H9 (cell line): ENCODE data around the gene HYAL2. TPM values are rescaled to one million over a fixed set of nuclear protein-coding genes. Genes with fewer than 3 reads are reported as not detected.

ENCODE experiments used
- DNase-seq: peaks from one replicate; pipeline ENCODE4 v3.0.0-alpha.2; 2017
- H2AFZ ChIP-seq: one replicate; pipeline ENCODE4 v1.6.1; 2013; ENCODE audit warnings: mild to moderate bottlenecking, low read length, control low read depth, moderate library complexity
- H2AK5ac ChIP-seq: 2 replicates; pipeline ENCODE4 v1.6.1; 2013; ENCODE audit warnings: low read length, control low read depth, mixed read lengths; ENCODE audit not compliant: insufficient read length
- H2BK120ac ChIP-seq: one replicate; pipeline ENCODE4 v1.6.1; 2013; ENCODE audit warnings: low read depth, mild to moderate bottlenecking, low read length, control low read depth, inconsistent platforms; ENCODE audit not compliant: poor library complexity, severe bottlenecking
- H2BK12ac ChIP-seq: 2 replicates; pipeline ENCODE4 v1.6.1; 2013; ENCODE audit warnings: low read length, control low read depth, mixed read lengths, low read depth; ENCODE audit not compliant: insufficient read length
- H2BK15ac ChIP-seq: 2 replicates; pipeline ENCODE4 v1.6.1; 2013; ENCODE audit warnings: low read depth, low read length, control low read depth
- H2BK20ac ChIP-seq: one replicate; pipeline ENCODE4 v1.6.1; 2013; ENCODE audit warnings: low read depth, mild to moderate bottlenecking, low read length, control low read depth, inconsistent platforms; ENCODE audit not compliant: poor library complexity, severe bottlenecking
- H2BK5ac ChIP-seq: 2 replicates; pipeline ENCODE4 v1.6.1; 2013; ENCODE audit warnings: low read length, control low read depth, mixed read lengths; ENCODE audit not compliant: insufficient read length
- H3K14ac ChIP-seq: 2 replicates; pipeline ENCODE4 v1.6.1; 2013; ENCODE audit warnings: low read length, control low read depth; ENCODE audit not compliant: insufficient read depth
- H3K18ac ChIP-seq: 2 replicates; pipeline ENCODE4 v1.6.1; 2013; ENCODE audit warnings: low read depth, mild to moderate bottlenecking, mixed read lengths, low read length, control low read depth; ENCODE audit not compliant: insufficient read length
- H3K23ac ChIP-seq: 2 replicates; pipeline ENCODE4 v1.6.1; 2013; ENCODE audit warnings: low read length, control low read depth, mixed read lengths, low read depth; ENCODE audit not compliant: insufficient read length
- H3K23me2 ChIP-seq: 2 replicates; pipeline ENCODE4 v1.6.1; 2013; ENCODE audit warnings: low read depth, mild to moderate bottlenecking, mixed read lengths, low read length, control low read depth; ENCODE audit not compliant: insufficient read length, poor library complexity, severe bottlenecking
- H3K27ac ChIP-seq: 2 replicates; pipeline ENCODE4 v1.5.1; 2013; ENCODE audit warnings: low read length, control low read depth, mixed read lengths, low read depth; ENCODE audit not compliant: insufficient read length
- H3K27me3 ChIP-seq: 2 replicates; pipeline ENCODE4 v1.6.1; 2013; ENCODE audit warnings: low read length, control low read depth, inconsistent platforms; ENCODE audit not compliant: insufficient read depth
- H3K4ac ChIP-seq: 2 replicates; pipeline ENCODE4 v1.6.1; 2013; ENCODE audit warnings: low read depth, mild to moderate bottlenecking, control low read depth, inconsistent platforms, low read length, moderate library complexity
- H3K4me1 ChIP-seq: 2 replicates; pipeline ENCODE4 v1.6.1; 2013; ENCODE audit warnings: low read length, control low read depth, inconsistent platforms; ENCODE audit not compliant: insufficient read depth
- H3K4me2 ChIP-seq: 2 replicates; pipeline ENCODE4 v1.6.1; 2013; ENCODE audit warnings: low read length, control low read depth, mixed read lengths; ENCODE audit not compliant: insufficient read length, insufficient read depth
- H3K56ac ChIP-seq: 2 replicates; pipeline ENCODE4 v1.6.1; 2013; ENCODE audit warnings: low read depth, mild to moderate bottlenecking, mixed read lengths, low read length, control low read depth; ENCODE audit not compliant: insufficient read length
- H3K79me1 ChIP-seq: 2 replicates; pipeline ENCODE4 v1.6.1; 2013; ENCODE audit warnings: low read depth, mild to moderate bottlenecking, moderate library complexity, low read length, control low read depth, inconsistent platforms; ENCODE audit not compliant: insufficient read depth, poor library complexity, severe bottlenecking
- H3K79me2 ChIP-seq: 2 replicates; pipeline ENCODE4 v1.6.1; 2013; ENCODE audit warnings: low read length, control low read depth, inconsistent platforms; ENCODE audit not compliant: insufficient read depth
- H3K9ac ChIP-seq: 2 replicates; pipeline ENCODE4 v1.6.1; 2013; ENCODE audit warnings: low read length, control low read depth, mixed read lengths; ENCODE audit not compliant: insufficient read length; ENCODE audit errors: extremely low read depth
- H3K9me3 ChIP-seq: one replicate; pipeline ENCODE4 v1.6.1; 2013; ENCODE audit warnings: low read depth, low read length, inconsistent platforms; ENCODE audit not compliant: control insufficient read depth
- H3T11ph ChIP-seq: one replicate; pipeline ENCODE4 v1.6.1; 2013; ENCODE audit warnings: mild to moderate bottlenecking, low read length, control low read depth, inconsistent platforms
- H4K20me1 ChIP-seq: one replicate; pipeline ENCODE4 v1.6.1; 2013; ENCODE audit not compliant: control insufficient read depth, insufficient read length, insufficient read depth
- H4K5ac ChIP-seq: 2 replicates; pipeline ENCODE4 v1.6.1; 2013; ENCODE audit warnings: low read depth, mild to moderate bottlenecking, mixed read lengths, low read length, control low read depth; ENCODE audit not compliant: insufficient read length
- H4K8ac ChIP-seq: replicated peaks from 2 replicates; pipeline ENCODE4 v1.6.1; 2013; ENCODE audit warnings: low read length, control low read depth, mixed read lengths, low read depth; ENCODE audit not compliant: insufficient read length
- H4K91ac ChIP-seq: 2 replicates; pipeline ENCODE4 v1.6.1; 2013; ENCODE audit warnings: low read depth, mild to moderate bottlenecking, moderate library complexity, mixed read lengths, low read length, control low read depth; ENCODE audit not compliant: insufficient read length
- H3K27ac Mint-ChIP-seq, 3 experiments: 2 replicates in 2 of 3; 3 replicates in 1 of 3; pipeline ENCODE4 v1.8.0; 2020 to 2021; ENCODE audit warnings: mixed read lengths in 3 of 3, mild to moderate bottlenecking in 1 of 3, moderate library complexity in 1 of 3
- H3K27me3 Mint-ChIP-seq: 2 replicates; pipeline ENCODE4 v1.8.0; 2021; ENCODE audit warnings: low read depth, mild to moderate bottlenecking, moderate library complexity, mixed read lengths
- H3K36me3 Mint-ChIP-seq, 3 experiments: 2 replicates in 2 of 3; 3 replicates in 1 of 3; pipeline ENCODE4 v1.8.0; 2020 to 2021; ENCODE audit warnings: low read depth in 3 of 3, mixed read lengths in 3 of 3; ENCODE audit not compliant: insufficient read depth in 1 of 3
- H3K4me1 Mint-ChIP-seq, 2 experiments: 2 replicates each; pipeline ENCODE4 v1.8.0; 2020; ENCODE audit warnings: mixed read lengths in 2 of 2
- H3K4me3 Mint-ChIP-seq, 2 experiments: 2 replicates in 1 of 2; 3 replicates in 1 of 2; pipeline ENCODE4 v1.8.0; 2020 to 2021; ENCODE audit warnings: mild to moderate bottlenecking in 2 of 2, mixed read lengths in 2 of 2, moderate library complexity in 1 of 2
- H3K9me3 Mint-ChIP-seq, 2 experiments: 2 replicates in 1 of 2; 3 replicates in 1 of 2; pipeline ENCODE4 v1.8.0; 2020; ENCODE audit warnings: mild to moderate bottlenecking in 2 of 2, mixed read lengths in 2 of 2, moderate library complexity in 1 of 2
- WGBS: extraction: QIAGEN DNeasy Blood & Tissue Kit; methylation state at CpG from one replicate; pipeline ENCODE4 v1.1.7; 2013; ENCODE audit warnings: missing lambda C conversion rate, low lambda C conversion rate, mixed read lengths; ENCODE audit not compliant: insufficient read length; ENCODE audit errors: extremely low coverage; 5-methylcytosine and 5-hydroxymethylcytosine counted together
- total RNA-seq: library from RNA; stranded (reverse); gene quantifications from 2 replicates; pipeline ENCODE4 v1.2.1, GENCODE V29; 2021
- TF ChIP-seq, protein P1 (sequence below): fragments of 200-600 bp; sonication (generic); conservative IDR thresholded peaks from 3 replicates; pipeline ENCODE4 v1.8.0; 2021; ENCODE audit warnings: antibody characterized with exemption, mild to moderate bottlenecking

Gene HYAL2
- total RNA-seq, 1 experiment from 2014 or later = 51.9 TPM

GRCh38 chr3:50269977-50270413 lies 52.5 kb downstream of the HYAL2 start:
- Histone ChIP-seq H4K8ac (no peak overlapping the region), H3K9me3 (no peaks in the 10 kb centered on the region), H4K91ac (no peak overlapping the region), H2AFZ (no peak overlapping the region), H3K4me2 (no peak overlapping the region), H3K27ac (no peak overlapping the region), H3K79me2 (no peaks in the 10 kb centered on the region), H3K56ac (no peak overlapping the region), H2BK20ac (no peak overlapping the region), H2BK5ac (no peak overlapping the region), H3K18ac (no peak overlapping the region), H3K14ac (no peak overlapping the region), H2AK5ac (no peak overlapping the region), H3K9ac (no peak overlapping the region), H4K5ac (no peak overlapping the region), H3K23me2 (peaks cover 4% of the 10 kb centered on the region), H2BK120ac (no peak overlapping the region), H3K4me1 (peaks cover 2% of the 10 kb centered on the region; the same call in 1 of the 2 replicates), H3T11ph (no peak overlapping the region), H3K79me1 (no peaks in the 10 kb centered on the region), H3K27me3 (peaks cover 16% of the 10 kb centered on the region; the same call in 1 of the 2 replicates), H3K23ac (no peak overlapping the region), H2BK12ac (no peak overlapping the region), H3K4ac (no peak overlapping the region), H4K20me1 (no peaks in the 10 kb centered on the region), H2BK15ac (no peak overlapping the region)
- DNase-seq = no peak
- Mint-ChIP-seq H3K9me3 (no peaks in the 10 kb centered on the region; a peak in 1 of 5 replicates), H3K27me3 (peaks cover 25% of the 10 kb centered on the region), H3K4me1 (peaks cover 46 to 65% of the 10 kb centered on the region in 2 experiments), H3K27ac (peak overlapping the region in 1 of 3 experiments; percentile 87; a peak in 1 of 7 replicates), H3K4me3 (no peak overlapping the region; a peak in 1 of 5 replicates), H3K36me3 (no peaks in the 10 kb centered on the region; a peak in 1 of 7 replicates)
- TF ChIP-seq, protein P1, sequence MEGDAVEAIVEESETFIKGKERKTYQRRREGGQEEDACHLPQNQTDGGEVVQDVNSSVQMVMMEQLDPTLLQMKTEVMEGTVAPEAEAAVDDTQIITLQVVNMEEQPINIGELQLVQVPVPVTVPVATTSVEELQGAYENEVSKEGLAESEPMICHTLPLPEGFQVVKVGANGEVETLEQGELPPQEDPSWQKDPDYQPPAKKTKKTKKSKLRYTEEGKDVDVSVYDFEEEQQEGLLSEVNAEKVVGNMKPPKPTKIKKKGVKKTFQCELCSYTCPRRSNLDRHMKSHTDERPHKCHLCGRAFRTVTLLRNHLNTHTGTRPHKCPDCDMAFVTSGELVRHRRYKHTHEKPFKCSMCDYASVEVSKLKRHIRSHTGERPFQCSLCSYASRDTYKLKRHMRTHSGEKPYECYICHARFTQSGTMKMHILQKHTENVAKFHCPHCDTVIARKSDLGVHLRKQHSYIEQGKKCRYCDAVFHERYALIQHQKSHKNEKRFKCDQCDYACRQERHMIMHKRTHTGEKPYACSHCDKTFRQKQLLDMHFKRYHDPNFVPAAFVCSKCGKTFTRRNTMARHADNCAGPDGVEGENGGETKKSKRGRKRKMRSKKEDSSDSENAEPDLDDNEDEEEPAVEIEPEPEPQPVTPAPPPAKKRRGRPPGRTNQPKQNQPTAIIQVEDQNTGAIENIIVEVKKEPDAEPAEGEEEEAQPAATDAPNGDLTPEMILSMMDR = no peak
- WGBS = no CpG with 5 or more reads among the region's 8 CpGs
